8988T (cell line): Measurements from ENCODE around the gene FREM2.

Experiments
- DNase-seq: peaks from one replicate; pipeline ENCODE4 v3.0.0; 2011

Gene FREM2, protein sequence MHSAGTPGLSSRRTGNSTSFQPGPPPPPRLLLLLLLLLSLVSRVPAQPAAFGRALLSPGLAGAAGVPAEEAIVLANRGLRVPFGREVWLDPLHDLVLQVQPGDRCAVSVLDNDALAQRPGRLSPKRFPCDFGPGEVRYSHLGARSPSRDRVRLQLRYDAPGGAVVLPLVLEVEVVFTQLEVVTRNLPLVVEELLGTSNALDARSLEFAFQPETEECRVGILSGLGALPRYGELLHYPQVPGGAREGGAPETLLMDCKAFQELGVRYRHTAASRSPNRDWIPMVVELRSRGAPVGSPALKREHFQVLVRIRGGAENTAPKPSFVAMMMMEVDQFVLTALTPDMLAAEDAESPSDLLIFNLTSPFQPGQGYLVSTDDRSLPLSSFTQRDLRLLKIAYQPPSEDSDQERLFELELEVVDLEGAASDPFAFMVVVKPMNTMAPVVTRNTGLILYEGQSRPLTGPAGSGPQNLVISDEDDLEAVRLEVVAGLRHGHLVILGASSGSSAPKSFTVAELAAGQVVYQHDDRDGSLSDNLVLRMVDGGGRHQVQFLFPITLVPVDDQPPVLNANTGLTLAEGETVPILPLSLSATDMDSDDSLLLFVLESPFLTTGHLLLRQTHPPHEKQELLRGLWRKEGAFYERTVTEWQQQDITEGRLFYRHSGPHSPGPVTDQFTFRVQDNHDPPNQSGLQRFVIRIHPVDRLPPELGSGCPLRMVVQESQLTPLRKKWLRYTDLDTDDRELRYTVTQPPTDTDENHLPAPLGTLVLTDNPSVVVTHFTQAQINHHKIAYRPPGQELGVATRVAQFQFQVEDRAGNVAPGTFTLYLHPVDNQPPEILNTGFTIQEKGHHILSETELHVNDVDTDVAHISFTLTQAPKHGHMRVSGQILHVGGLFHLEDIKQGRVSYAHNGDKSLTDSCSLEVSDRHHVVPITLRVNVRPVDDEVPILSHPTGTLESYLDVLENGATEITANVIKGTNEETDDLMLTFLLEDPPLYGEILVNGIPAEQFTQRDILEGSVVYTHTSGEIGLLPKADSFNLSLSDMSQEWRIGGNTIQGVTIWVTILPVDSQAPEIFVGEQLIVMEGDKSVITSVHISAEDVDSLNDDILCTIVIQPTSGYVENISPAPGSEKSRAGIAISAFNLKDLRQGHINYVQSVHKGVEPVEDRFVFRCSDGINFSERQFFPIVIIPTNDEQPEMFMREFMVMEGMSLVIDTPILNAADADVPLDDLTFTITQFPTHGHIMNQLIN (N-terminal part only)

DNA sequence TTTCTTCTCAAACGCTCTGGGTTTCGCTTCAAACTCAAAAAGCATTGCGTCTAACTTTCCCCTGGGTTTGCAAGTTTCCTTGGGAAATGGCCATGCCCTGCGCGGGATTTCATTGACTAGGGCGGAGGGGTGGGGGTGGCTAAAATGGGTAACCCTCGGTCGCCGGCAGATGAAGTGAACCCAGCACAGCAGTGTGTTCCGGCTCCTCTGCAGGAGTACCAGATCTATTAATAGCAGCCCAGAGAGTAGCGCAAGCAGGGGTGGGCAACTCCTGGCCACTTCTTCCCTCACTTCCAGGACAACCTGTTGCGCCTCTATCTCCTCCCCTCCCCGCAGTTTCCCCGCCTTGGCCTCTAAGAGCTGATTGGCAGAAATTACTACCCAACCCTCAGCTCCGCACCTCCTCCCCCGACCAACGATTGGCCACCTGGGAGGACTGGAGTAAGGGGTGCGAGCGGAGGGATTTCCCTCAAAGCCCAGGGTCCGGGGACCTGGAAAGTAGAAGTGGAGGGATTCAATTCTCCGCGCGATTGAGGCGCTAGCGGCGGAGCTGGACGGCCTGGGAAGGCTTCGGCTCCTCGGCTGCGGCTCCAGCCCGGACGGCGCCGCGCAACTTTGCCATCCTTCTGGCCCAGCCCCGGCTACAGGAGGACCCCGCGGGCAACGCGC lies at the start of gene FREM2:
Gene FREM2 (plus strand): TSS at position 501 of the 669 bp plus-strand sequence. CDS start 268 bp downstream, outside the sequence.
- DNase-seq, result peak; percentile 53

DNA sequence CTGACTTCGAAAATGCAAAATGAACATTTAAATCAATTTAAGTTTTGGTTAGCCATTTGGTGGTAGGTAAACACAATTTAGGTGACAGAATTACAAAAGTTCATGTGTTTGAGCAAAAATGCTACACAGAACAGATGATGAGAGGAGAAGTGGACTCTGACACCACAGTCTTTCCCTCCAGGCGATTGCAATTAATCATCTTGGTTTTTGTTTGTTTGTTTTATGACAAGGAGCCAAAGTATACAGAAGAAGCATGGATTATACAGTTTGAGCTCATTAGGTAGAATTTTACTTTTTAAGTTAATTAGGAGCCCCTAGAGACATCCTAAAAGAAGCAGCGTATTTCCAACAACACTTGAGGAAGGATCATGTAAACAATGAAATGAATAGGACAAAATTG lies 49.3 kb upstream of the FREM2 start:
- DNase-seq, result no peak

DNA sequence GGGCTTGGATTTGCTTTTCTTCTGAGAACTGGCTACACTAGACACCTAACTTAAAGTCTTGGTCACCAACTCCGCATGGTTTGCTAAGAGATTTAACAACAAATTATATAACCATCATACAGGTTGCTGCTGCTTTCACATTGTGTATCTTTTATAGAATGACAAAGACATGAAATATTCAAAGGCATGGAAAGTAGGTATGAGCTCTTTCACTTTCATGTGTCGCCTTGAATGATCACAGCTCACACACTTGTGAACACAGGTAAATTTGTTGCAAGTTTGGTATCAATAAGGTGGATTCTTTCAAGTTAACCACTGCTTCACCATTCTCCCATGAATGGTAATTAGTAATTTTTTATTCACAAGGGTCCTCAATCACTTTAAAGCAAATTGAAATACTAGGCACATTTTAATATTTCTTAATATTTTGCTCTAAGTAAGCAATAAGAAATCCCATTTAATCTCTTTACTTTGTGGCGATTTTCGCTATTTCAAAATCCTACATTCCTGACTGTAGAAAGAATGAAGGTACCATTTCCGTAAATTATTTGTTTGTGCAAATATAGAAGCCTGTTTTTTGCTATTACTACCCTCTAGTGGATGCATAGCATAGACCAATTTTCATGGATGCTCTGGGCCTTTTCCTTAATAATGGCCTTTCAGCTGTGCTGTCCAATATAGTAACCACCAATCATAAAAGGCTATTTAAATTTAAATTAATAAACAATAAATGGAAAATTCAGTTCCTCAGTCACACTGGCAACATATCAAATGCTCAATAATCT lies 45.5 kb upstream of the FREM2 start:
- no peak for DNase-seq

DNA sequence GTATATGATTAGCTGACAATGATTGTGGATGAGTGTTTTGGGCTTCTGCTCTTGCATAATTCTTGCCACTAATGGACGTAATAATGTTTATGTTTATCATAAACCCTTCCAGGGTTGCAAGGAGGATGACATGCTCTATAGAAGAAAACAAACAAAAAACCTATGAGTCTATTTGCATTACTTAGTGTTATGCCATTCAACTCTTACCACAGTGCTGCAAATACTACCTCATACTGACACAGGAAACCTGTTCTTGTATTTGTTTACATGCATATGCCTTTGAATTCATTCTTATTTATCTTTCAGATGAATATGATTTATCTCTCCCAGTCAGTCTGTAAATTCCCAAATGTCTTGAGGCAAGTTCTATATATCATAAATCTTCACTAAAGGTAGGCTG lies 39.6 kb upstream of the FREM2 start:
- no peak for DNase-seq

DNA sequence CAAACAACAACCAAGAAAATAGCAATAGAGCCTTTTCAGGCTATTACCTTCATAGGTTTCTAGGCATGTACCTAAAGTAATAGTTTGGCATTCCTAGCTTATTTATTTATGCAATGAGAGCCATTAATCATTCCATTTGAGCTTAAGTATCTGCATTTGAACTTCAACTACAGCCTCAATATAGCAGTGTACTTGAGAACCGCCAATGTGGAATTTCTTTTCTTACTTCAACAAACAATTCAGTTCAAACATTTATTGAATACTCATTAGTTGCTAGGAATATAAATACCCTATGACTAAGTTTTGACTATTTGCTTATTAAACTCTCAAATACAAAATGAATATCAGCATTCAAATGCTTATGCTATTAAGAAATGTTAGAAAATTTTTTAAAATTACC lies 38.0 kb upstream of the FREM2 start:
- DNase-seq, result no peak

DNA sequence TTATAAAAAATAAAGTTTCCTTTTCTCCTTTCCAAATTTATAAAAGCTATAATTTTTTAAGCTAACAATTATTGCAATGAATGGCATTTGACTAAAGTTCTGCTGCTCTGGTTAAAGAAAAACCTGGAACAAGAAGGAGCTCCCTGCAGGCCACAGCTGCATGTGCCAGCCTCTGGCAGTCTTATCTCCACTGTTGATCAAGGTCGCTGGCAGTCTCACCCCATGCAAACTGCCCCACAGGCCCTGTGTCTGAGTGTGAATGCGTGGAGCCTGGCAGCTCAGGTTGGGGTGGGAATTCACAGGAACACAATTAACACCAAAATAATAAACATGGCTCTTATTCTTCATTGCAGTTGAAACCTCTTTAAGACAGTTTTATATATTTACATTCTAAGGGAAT lies 30.2 kb upstream of the FREM2 start:
- no peak for DNase-seq

DNA sequence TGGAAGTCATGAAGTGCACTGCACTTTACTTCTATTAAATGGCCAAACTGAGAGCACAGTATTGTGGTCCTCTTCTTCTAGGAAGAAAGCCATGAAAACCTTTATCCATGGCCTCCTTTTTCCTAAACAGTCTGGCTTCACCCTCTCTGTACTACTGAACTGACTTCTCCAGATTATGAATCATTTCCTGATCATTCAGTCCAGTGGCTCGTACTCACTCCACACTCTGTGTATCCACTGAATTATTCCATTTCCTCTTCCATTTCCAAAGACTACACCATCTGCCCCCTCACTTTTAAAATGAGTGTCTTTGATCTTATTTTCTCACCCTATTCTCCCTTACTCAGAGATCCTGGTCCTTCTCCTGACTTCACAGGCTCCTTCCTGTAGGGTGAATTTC lies 29.7 kb upstream of the FREM2 start:
- DNase-seq, result no peak

DNA sequence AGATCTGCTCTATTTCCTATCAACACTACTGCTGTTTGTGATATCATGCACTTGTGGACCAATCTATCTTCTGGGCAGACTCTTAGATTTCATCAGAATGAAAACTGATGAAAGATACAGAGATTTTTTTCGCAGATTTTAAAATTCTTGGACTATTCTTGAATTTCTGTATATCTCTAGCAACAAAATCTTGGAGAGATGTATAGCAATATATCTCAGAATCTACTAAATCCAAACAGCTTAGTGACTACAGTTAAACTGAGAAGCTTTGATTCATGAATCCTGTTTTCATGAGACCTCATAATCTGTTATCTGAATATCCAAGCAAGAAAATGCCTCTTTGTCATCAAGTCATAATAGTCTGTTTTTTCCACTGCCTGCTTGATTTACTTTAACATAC lies 28.0 kb upstream of the FREM2 start:
- DNase-seq, result no peak

DNA sequence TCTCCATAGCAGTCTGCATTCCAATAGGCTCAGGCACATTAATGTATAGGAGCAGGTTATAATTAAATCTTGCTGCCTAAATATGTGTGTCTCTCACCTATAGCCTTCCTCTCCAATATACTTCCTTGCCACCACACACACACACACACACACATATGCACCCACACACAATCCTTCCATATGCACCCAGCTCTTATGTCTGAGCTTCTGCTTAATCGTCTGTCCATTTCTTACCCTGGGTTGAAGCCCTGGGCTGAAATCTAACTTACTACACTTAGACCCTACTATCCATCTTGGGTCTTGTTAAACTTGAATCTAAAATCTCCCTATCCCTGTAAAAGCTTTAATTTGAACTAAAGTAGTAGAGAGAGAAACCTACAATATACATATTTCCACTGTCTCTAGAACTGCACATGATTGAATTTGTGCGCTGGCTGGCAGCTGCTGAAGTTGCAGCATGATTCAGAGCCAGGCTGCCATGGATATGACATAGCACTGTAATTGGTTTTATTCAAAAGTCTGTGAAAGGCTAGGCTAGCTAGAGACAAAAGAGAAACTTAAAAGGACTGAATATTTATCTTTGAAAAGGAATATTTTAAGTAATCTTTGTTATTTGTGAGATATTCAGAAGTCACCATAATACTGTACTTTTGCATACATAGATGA lies 25.7 kb upstream of the FREM2 start:
- DNase-seq, result no peak

DNA sequence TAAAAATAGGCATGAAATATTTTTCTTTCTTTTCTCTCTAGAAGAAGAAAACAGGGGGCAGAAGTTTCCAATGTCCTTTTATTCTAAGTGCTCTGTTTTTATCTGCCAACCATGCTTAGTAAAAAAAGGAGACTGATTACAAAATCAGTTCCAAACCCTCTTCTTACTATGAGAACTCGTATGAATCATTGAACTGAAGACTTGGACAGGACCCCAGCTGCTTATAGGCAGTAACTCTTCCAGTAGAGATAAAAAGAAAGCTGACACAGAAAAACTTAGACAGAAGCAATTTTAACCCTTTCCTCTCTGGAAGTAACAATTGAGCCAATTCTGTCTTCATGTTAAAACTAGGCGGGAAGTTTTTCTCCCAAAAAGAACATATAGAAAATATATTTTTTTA lies 24.5 kb upstream of the FREM2 start:
- DNase-seq, result no peak

DNA sequence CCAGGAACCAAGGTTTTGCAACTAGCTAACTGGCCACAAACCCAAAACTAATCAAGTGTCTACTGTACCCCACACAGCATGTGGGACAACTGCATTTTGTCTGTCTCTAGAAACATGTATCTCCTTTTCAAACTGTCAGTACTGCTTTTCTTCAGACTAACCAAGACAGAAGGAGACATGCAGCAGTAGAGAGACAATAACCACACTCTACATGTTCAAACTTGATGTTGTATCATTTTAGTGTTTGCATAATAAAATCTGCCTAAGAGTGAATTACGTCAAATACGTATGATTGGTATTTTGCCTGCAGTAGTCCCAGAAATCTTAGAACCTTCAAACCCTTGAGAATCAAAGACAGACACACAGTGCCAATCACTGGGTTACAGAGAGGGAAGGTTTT lies 22.0 kb upstream of the FREM2 start:
- no peak for DNase-seq

DNA sequence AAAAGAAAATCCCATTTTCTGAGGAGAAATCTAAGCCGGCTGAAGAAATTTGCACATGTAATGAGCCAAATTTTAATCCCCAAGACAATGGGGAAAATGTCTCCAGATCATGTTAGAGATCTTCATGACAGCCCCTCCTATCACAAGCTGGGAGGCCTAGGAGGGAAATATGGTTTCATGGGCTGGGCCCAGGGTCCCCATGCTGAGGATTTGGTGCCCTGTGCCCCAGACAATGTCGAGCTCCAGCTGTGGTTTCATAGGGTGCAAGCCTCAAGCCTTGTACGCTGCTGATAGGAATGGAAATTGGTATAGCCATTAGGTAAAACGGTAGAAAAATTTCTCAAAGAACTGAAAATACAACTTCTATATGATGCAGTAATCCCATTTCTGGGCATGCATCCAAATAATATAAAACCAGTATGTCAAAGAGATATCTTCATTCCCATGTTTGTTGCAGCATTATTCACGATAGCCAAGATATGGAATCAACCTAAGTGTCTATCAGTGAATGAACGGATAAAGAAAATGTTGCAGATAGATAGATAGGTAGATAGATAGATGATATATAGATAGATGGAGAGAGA lies 19.3 kb upstream of the FREM2 start:
- no peak for DNase-seq

DNA sequence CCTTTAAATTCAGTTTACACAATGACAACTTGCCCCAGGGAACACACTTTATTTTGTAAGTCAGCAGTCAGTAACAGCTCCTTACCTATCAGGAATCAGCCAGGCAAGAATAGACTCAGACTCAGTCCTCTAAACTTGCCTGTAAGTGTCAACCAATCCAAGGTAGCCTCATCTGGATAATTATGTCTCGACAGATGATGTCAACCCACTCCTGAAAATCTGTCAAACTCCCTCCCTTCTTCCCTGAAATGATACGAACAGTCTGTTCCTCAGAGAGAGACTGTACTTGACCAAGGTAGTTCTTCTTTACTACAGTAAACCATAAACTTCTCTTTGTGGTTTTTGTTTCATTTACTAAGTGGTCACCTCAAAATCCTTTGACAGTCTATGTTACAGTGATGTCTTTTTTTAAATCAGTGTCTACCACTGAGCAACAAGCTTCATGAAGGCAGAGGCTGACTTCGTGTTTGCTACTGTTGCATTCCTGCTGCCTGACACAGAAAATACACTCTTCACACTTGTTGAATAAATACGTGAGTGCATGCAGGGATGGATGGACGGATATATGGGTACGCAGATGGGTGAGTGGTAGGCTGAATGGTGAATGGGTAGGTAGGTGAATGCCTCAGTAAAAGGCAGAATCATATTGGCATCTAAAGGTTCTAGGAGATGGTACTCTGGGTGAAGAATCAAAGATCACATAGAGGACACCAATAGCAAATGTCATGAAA lies 17.5 kb upstream of the FREM2 start:
- DNase-seq, result no peak

DNA sequence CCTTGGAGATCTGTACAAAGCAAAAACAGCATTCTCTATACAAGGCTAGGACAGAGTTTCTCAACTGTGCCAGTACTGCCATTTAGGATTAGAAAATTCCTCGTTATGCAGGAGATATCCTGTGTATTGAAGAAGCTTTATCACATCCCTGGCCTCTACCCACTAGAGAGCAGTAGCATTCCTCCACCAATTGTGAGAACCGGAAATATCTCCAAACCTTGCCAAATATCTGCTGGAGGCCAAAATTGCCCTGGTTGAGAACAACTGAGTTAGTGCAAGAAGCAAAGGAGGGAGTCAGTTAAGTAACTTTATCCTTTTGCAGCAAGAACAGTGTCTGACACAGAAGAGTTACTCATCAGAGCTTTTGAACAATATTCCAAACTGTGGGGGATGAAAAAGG lies 16.2 kb upstream of the FREM2 start:
- DNase-seq, result no peak

DNA sequence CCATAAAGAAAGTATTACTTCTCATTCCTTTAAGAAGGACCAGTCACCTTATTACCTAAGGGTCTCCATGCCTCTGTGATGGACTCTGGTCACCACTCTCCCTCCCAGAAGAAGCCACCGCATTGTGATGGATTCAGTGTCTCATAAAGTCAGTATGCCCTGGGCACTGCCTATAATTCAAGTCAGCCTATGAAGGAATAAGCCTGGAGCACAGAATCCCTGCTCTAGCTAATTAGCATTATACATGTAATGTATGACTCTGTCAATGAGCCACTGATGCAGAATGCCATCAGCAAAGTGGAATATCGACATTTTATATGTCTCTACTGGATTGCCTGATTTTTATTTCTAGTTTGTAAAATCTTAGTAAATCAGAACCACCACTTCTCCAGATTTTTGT lies 14.9 kb upstream of the FREM2 start:
- DNase-seq, result no peak

DNA sequence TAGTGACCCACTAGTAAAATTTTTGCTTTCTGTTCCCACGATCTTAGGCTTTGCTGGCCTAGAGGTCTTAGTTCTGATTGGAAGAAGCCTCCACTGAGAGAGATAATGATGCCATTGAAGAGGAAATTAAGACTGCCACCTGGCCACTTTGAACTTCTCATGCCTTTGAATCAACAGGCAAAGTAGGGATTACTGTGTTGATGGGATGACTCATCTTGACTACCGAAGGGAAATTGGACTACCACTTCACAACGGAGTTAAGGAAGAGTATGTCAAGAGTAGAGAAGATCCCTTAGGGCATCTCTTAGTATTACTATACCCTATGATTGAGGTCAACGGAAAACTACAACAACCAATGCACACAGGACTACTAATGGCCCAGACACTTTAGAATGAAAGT lies 12.7 kb upstream of the FREM2 start:
- DNase-seq, result no peak

DNA sequence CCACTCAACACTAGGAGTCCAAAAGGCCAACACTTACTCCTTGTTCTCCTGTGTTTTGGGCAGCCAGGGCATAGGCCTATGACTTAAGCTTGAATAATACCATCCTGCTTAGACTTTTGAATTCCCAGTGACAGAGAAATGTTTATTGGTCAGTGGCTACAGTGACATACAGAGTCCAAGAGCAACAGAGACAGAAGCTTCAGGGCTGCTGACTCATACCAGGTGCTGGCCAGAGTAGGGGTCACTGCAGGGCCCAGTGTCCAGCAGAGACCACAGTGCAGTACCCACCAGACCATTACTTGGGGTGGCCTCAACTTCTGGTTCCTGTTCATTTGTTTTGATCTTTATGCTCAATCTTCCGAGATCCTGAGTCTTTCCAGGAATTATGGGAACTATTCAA lies 6.0 kb upstream of the FREM2 start:
- DNase-seq, result no peak

DNA sequence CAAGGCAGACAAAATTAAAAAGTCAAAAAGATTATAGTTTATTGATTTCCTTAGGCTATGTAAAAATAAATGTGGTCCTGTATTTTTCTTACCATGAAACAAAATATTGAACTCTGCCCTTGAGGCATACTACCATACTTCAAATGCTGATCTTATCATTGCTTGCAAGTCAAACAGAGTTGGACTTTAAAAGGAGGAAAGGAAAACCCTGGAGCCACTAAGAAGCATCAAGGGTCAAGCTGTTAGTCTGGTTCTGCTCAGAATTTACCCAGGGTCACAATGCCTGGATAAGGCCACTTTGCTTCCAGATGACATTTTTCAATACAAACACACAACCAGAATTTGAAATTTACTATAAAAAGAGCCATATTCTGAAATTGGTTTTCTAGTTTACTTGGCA lies 2.2 kb upstream of the FREM2 start:
- no peak for DNase-seq

DNA sequence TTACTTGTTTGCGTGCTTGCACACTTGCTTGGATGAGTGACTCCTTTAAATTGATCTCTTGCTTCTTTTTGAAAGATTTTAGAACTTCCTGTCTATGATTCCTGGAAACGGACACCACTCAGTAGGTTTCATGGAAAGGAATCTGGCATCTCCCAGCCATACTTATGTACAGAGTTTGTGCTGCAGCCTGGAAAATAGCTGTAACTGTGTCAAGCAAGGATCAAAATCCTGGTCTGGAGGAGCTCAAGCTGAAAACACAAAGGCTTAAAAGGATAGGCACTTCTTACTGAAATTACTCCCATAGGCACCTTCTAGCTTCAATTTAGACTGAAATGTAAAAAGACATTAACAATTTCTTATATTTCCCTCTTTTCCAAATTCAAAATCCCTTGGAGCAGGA lies 1.4 kb upstream of the FREM2 start:
- DNase-seq, result no peak

DNA sequence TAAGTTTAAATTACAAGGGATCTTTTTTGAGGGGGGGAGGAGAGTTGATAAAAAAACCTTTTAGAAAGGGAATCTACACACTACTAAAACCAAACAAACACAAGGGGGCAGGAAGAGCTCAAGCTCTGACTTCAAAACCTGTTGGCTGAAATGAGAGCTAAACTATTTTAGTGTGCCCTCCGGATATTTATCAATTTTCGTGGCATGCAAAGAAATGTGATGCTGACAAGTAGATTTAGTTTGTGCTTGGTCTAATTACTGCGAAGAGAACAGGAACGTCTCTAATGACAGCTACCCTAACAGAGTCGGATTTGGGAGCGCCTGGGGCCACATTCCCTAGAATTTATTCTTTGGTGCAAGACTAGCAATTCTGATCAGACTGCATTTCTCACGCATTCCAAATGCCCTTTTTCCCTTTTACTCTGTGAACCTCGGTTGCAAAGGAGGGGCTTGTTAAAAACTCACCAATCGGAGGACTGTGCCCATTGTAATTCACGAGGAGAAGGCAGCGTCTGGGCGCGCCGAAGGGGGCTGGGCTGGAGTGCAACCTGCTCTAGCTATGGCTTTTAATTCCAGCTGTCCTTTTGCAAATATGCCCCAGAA lies 802 bp upstream of the FREM2 start:
- DNase-seq, result no peak
